HG03280 (cell line): ENCODE results near the gene CPNE5.

Source experiments
- ATAC-seq: cut with Tn5 transposase; IDR thresholded peaks from one replicate; pipeline ENCODE4 v1.9.1; 2021; ENCODE audit warnings: mild to moderate bottlenecking, moderate library complexity; ENCODE audit not compliant: unreplicated experiment

The CPNE5 gene

GRCh38 chr6:36838896-36839748 lies at the start of gene CPNE5:
CPNE5 (minus strand) TSS chr6:36839444; CDS start chr6:36839377, 67 bp downstream.
- no peak for ATAC-seq

- no peak for ATAC-seq
These were observed 48.9 kb upstream of the CPNE5 start for GRCh38 chr6:36888115-36888643.

DNA sequence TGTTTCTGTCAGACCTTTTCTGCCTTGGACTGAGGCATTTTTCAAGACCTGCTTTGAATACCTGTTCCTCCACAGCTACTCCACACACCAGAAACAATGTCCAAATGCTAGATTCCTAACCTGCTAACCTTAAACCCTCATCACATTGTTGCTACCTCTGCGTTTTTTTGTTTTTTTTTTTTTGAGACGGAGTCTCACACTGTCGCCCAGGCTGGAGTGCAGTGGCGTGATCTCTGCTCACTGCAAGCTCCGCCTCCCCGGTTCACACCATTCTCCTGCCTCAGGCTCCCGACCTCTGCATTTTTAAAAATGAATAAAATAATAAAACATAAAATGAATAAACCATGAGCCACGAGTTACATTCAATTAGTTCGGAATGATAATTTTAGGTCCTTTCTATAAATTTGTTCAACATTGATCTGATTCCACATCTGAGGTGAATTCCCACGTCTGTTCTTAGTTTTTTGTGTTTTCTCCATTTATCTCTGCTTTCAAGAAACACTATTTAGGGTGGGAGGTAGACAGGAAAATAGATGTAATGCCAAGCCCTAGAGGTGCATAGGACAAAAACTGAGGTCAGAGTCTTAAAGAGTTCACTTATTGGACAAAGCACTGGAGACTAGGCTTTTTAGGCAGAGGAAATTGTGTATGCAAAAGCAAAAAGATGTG lies 47.8 kb upstream of the CPNE5 start:
- ATAC-seq: no peak

- peak; percentile 97 for ATAC-seq
These were observed 46.5 kb upstream of the CPNE5 start, which contains the start of gene C6orf89 for GRCh38 chr6:36885461-36886401. C6orf89 (plus strand) TSS chr6:36885952; CDS start chr6:36899445, 13,493 bp downstream.

DNA sequence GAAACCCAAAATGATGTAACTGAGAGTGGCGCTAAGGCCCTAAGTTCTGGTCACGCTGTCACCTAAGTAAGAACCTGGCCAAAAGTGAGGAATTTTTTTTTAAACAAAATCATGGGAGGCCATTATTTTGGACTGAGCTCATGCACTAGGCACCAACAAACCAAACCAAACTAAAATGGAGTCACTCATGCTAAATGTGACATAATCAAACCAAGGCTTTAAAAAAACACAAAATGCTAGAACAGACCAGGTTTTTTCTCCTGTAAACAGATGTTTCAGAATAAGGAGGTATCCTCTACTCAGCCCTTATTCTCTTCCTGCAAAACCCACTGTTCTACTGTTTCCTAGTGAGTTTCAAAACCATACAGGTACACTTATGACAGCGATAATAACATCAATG lies 45.4 kb upstream of the CPNE5 start:
- ATAC-seq: no peak

- no peak for ATAC-seq
These were observed 36.0 kb upstream of the CPNE5 start for GRCh38 chr6:36875250-36875633.

GRCh38 chr6:36874443-36875249 lies 35.4 kb upstream of the CPNE5 start, which contains the start of gene PPIL1:
PPIL1 (minus strand) TSS chr6:36874803; CDS start chr6:36874772, 31 bp downstream.
- peak; percentile 83 for ATAC-seq

DNA sequence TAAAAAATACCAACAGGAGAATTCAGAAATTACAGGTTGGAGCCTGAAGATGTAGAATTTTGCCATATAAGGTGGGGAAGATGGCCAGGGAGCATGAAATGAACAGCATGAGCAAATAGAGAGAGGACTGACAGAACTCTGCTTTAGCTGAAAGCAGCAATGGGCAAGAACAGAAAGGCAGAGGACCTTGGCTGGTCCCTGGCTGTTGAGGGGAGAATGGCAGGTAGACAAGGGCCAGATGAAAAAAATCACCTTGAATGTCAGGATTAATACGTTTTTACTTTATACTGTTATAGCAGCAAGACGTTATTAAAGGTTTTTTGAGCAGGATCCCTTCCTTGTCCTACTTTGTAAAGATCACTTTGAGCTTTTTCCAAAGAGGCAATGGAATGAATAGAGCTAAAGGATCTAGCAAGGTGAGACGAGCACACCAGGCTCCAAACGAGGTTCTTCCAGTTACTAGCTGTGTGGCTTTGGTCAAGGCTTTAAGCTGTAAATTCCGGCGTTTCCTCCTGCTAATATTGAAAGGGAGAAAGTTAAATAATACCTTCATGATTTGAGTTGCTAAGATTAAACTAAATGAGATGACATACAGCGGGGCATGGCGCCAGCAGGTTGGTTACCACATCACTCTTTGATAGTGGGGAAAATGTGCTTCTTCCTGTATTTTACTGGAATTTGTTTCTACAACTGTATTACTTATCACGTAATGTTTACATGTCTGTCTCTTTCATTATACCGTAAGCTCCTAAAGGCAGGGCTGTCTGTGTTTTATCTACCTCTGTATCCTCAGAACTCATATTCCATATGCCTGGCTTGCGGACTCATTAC lies 34.6 kb upstream of the CPNE5 start:
- no peak for ATAC-seq

DNA sequence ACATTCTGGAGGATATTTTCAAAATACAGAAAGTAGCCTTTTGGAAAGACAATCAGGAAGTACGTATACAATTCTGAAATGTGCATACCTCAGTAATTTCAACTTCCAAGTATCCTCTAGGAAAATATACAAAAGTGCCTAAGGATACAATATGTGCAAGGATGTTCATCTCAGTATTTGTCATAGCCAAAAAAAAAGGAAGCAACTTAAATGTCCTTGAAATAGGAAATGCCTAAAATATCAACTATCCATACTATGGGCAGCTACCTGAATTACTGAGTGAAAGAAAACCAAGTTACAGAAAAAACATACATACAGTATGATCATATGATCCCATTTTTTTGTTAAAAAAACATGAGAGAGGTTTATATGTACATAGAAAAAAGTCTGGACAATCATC lies 33.9 kb upstream of the CPNE5 start:
- no peak for ATAC-seq

- no peak for ATAC-seq
These were observed 32.4 kb upstream of the CPNE5 start for GRCh38 chr6:36871686-36872085.

DNA sequence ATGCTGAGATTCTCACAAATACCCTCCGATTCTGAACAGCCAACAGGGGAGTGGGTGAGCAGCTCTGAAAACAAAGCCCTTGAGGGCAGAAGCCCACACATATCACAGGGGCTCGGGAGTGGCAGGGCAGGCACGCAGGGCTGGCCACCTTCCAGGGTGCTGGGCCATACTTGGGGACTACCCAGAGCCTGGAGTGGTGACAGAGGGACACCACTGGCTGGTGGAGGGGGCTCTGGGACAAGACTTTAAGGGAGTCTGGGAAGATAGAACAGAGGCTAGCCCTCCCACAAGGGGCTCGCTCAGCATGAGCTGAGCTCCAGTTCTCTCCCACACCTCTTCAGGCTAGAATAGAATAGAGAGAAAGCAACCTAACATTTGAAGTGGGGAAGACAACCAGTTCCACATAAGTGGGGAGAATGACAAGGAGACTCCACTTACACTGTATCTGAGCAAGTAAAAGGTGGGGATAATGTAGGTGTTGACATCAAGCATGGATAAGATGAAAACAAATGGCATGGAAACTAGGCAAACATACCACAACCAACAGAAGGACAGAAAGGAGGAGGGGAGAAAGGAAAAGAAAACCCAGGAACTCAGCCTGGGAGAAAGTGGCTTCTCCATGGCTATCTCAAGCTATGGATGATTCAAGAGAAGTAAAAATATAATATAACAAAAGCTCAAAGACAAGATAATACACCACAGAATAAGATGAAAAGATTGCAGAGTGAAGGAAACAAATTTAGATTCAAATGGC lies 28.4 kb upstream of the CPNE5 start:
- no peak for ATAC-seq

DNA sequence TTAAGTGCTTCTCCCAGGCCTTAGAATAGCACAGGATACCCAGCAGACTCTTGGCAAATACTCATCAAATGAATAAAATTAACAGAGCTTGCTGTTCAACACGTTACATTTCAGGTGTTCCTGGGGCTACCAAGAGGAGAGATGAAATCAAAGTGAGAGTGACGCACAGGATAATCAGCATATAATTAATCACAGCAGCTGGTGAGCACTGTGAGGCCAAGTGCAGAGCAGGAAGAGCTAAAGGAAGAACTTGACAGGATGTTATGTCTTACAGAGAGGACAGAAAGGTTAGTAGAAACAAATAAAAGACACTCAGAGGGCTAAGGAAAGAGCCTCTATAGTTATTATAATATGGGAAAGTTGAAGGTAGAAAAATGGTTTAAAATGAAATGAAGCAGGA lies 26.6 kb upstream of the CPNE5 start:
- no peak for ATAC-seq

DNA sequence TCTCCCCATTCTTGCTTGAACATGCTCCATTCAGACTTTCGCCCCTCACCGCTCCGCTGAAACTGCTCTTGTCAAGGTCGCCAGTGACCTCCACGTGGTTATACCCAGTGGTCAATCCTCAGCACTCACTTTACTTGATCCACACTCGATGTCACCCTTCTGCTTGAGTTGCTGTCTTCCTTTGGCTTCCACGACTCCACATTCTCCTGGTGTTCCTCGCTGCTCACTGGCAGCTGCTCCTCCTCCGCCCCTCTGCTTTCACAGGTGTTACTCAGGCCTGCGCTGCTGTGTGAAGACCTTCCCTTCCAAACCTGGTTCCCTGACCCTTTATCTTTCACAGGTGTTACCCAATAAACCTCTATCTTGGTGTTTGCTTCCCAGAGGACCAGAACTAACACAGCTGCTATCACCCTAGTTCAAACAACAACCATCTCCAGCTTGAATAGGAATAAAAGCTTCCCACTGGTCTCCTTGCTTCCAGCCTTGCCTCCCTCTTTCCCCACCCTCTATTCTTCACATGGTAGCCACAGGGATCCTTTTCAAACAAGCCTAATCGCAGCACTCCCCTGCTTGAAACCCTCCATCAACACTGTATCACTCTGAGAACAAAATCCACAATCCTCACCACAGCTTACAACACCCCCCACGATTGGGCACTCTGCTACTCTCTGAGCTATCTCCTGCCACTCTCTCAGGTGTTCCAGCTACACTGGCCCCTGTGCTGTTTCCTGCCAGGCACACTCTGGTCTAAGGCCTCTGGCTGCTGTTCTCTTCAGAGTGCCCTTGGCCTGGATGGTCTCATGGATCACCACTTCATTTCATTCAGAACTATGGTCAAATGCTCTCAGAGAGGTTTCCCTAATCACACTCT lies 24.7 kb upstream of the CPNE5 start:
- no peak for ATAC-seq

GRCh38 chr6:36862848-36863382 lies 23.7 kb upstream of the CPNE5 start:
- no peak for ATAC-seq

DNA sequence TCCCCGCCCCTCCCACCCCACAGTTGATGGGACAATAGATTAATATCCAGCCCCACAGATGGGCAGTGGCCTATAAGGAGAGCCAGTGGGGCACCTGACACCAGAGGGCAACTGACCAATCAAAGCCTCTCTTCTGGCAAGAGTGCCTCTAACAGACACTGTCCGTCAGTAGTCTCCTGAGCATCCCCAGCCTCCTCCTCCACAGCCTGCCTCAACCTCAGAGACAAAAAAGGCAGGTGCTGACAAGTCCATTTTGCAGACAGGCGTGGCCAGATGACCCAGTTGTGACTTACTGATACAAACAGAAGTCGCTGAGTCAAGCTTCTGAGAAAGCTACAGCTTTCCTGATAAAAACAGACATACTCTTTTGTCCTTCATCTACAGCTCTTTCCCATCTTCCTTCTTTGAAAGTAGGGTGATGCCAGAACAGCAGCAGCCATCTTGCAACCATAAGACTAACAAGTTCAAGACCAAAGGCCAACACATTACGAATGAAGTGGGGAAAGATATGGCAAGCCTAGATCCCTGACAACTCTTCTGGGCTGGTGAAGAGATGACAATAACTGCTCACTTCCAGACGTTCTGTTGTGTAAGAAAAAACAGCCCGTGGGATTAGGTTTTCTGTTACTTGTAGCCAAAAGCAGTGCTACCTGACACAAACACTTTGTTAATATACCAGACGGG lies 23.1 kb upstream of the CPNE5 start:
- no peak for ATAC-seq

DNA sequence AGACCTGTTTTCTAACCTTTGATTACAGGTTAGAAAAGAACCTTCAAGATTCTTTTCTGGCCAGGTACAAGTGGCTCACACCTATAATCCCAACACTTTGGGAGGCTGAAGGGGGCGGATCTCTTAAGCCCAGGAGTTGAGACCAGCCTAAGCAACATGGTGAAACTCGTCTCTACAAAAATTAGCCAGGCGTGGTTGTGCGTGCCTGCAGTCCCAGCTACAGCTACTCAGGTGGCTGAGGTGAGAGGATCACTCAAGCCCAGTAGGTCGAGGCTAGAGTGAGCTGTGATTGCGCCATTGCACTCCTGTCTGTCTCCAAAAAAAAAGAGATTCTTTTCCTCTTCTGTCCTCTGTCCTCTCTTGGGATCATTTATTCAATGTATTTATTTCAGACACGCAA lies 20.9 kb upstream of the CPNE5 start:
- no peak for ATAC-seq
